Measurements from ENCODE around the gene RPL37.
"Not testable (repeated sequence)": the region's sequence is repeated elsewhere in the genome, so short reads cannot be mapped to it uniquely, and the experiment has no call there.

The RPL37 gene

DNA sequence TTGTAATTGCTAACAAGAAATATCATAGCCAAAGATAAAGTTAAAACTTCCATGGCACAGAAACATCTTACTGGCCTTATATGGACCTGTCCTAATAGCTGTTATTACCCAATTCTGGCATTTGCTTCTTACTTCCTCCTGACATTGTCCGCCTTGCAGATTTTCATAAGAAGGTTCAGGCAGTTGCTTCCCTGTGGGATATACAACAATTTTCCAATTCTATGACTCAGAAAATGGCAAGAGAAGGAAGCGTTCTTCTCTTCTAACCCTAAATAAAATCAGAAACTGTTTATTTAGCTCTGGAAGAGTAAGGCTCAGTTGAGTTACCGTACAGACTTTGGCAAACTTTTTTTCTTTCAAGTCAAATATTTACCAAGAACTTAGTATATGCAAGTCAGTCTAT is 38.5 kb downstream of the RPL37 start:
- Mint-ChIP-seq H3K4me1 (peaks cover 45% of the 10 kb centered on the region), H3K4me3 (peak overlapping the region; percentile 76), H3K27ac (no peak overlapping the region), H3K36me3 (peaks cover 26% of the 10 kb centered on the region), H3K27me3 (peaks cover 15% of the 10 kb centered on the region), H3K9me3 (no peaks in the 10 kb centered on the region)
- no peak for DNase-seq
- CTCF ChIA-PET = no interaction called here

DNA sequence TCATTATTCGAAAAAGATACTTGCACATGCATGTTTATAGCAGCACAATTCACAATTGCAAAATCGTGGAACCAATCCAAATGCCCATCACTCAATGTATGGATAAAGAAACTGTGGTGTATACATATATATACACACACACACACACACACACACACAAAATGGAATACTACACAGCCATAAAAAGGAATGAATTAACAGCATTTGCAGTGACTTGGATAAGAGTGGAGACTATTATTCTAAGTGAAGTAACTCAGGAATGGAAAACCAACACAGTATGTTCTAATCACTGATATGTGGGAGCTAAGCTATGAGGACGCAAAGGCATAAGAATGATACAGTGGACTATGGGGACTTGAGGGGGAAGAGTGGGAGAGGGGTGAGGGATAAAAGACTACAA is 40.1 kb downstream of the RPL37 start:
- peaks cover 45% of the 10 kb centered on the region for H3K4me1 Mint-ChIP-seq

DNA sequence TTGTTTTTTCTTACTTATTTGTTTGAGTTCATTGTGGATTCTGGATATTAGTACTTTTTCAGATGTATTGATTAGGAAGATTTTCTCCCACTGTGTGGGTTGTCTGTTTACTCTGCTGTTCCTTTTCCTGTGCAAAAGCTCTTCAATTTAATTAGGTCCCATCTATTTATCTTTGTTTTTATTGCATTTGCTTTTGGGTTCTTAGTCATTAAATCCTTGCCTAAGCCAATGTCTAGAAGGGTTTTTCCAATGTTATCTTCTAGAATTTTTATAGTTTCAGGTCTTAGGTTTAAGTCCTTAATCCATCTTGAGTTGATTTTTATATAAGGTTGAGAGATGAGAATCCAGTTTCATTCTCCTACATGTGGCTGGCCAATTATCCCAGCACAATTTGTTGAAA is 40.7 kb downstream of the RPL37 start:
- H3K27ac Mint-ChIP-seq, H3K27me3 Mint-ChIP-seq, CTCF ChIA-PET, H3K4me3 Mint-ChIP-seq, H3K9me3 Mint-ChIP-seq, DNase-seq: not testable (repeated sequence)
- Mint-ChIP-seq H3K4me1 (peaks cover 45% of the 10 kb centered on the region), H3K36me3 (peaks cover 31% of the 10 kb centered on the region)

More for the DNA sequence above, 40.1 kb downstream of the RPL37 start:
- Mint-ChIP-seq H3K27me3 (peaks cover 15% of the 10 kb centered on the region), H3K36me3 (peaks cover 29% of the 10 kb centered on the region)
- CTCF ChIA-PET, H3K9me3 Mint-ChIP-seq, H3K4me3 Mint-ChIP-seq, H3K27ac Mint-ChIP-seq, DNase-seq: not testable (repeated sequence)

DNA sequence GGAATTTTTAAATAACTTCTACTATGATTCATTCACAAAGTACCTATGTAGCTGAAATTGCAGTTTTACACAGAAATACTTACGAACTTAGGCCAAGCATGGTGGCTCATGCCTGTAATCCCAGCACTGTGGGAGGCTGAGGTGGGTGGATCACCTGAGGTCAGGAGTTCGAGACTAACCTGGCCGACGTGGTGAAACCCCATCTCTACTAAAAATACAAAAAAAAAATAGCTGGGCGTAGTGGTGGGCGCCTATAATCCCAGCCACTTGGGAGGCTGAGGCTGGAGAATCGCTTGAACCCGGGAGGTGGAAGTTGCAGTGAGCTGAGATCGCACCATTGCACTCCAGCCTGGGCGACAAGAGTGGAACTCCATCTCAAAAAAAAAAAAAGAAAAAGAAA is 42.3 kb downstream of the RPL37 start:
- not testable (repeated sequence) for DNase-seq, H3K9me3 Mint-ChIP-seq, H3K27ac Mint-ChIP-seq, H3K27me3 Mint-ChIP-seq, H3K4me3 Mint-ChIP-seq
- peaks cover 43% of the 10 kb centered on the region for H3K4me1 Mint-ChIP-seq
- H3K36me3 Mint-ChIP-seq = peaks cover 44% of the 10 kb centered on the region
- CTCF ChIA-PET = interaction anchor here (1.3 kb wide), 1 partner anchor 8 kb away, joined by 3 read pairs; no protein-coding TSS in a partner anchor

DNA sequence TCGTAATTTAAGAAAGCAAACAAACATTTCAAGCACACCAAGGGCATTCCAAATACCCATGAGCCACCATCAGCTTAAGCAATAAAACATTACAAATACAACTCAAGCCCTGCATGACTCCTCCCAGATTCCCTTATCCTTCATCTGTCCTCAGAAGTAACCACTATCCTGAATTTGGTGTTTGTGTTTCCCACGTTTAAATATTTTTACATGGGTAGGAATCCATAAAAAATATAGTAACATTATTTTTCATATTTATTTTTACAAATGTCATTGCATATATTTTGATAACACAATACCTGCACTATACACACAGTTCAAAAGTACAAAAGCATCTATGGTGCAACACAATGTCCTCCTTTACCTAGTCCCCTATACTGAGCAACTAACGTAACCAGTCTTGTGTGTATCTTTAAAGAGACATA is 43.3 kb downstream of the RPL37 start:
- peaks cover 7% of the 10 kb centered on the region for H3K9me3 Mint-ChIP-seq
- no peak overlapping the region for H3K4me3 Mint-ChIP-seq
- no peak for DNase-seq
- no peak overlapping the region for H3K27ac Mint-ChIP-seq
- peaks cover 48% of the 10 kb centered on the region for H3K36me3 Mint-ChIP-seq
- CTCF ChIA-PET = interaction anchor here (0.8 kb wide), 1 partner anchor 15 kb away, joined by 3 read pairs; no protein-coding TSS in a partner anchor
- peaks cover 39% of the 10 kb centered on the region for H3K4me1 Mint-ChIP-seq
- no peaks in the 10 kb centered on the region for H3K27me3 Mint-ChIP-seq

DNA sequence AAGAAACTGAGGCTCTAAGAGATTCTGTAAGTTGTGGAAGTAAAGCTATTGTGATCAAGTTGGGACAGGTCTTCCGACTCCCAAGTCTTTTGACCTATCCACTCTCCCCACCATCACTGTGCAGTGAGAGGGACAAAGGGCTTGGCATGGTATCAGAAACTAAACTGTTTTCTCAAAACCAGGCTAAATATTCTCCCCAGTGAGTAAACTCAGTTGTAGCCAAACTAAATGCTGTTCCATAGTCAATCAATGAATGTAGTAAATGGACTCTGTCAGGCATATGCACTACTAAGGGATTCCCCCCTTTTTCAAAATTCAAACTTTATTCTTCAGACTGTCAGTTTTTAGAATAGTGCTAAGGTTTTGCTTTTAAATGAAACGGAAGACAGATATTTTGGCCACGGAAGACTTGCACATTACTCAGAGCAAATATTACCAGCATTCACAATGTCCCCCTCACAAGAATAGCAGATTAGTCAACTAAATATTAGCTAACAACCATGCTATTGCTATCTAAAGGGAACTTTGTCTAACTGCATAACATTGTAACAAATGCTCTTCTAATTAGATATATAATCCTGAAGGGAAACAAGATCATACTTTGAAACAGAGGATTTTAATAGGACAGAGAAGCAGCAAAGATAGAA is 44.0 kb downstream of the RPL37 start:
- H3K27me3 Mint-ChIP-seq = no peaks in the 10 kb centered on the region
- H3K4me1 Mint-ChIP-seq = peaks cover 34% of the 10 kb centered on the region
- peak overlapping the region; percentile 1 for H3K27ac Mint-ChIP-seq
- no peak for DNase-seq
- no peak overlapping the region for H3K4me3 Mint-ChIP-seq
- H3K36me3 Mint-ChIP-seq = peaks cover 53% of the 10 kb centered on the region
- CTCF ChIA-PET = interaction anchor here (0.8 kb wide), 1 partner anchor 16 kb away, joined by 3 read pairs; no protein-coding TSS in a partner anchor
- H3K9me3 Mint-ChIP-seq = peaks cover 7% of the 10 kb centered on the region

DNA sequence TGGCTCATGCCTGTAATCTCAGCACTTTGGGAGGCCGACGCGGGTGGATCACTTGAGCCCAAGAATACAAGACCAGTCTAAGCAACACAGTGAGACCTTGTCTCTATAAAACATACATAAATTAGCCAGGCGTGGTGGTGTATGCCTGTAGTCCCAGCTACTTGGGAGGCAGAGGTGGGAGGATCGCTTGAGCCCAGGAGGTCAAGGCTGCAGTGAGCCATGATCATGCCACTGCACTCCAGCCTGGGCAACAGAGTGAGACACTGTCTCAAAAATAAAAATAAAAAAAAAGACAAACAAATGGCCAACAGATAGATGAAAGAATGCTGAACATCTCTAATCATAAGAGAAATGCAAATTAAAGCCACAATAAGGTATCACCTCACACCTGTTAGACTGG is 46.1 kb downstream of the RPL37 start:
- H3K9me3 Mint-ChIP-seq, H3K27me3 Mint-ChIP-seq, H3K27ac Mint-ChIP-seq, CTCF ChIA-PET, H3K4me3 Mint-ChIP-seq, DNase-seq: not testable (repeated sequence)
- H3K4me1 Mint-ChIP-seq = peaks cover 20% of the 10 kb centered on the region
- peaks cover 38% of the 10 kb centered on the region for H3K36me3 Mint-ChIP-seq

DNA sequence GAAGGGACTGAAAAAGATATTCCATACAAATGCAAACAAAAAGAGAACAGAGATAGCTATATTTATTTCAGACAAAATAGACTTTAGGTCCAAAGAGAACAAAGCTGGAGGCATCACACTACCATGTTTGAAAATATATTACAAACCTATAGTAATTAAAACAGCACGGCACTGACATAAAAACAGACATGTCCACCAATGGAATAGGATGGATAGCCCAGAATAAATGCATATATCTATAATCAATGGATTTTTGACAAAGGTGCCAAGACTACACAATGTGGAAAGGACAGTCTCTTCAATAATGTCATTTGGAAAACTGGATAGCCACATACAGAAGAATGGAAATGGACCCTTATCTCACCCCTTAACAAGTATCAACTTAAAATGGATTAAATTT is 47.0 kb downstream of the RPL37 start:
- H3K27me3 Mint-ChIP-seq = no peaks in the 10 kb centered on the region
- H3K4me1 Mint-ChIP-seq = peaks cover 12% of the 10 kb centered on the region
- H3K4me3 Mint-ChIP-seq = no peak overlapping the region
- no peak for DNase-seq
- no peak overlapping the region for H3K27ac Mint-ChIP-seq
- CTCF ChIA-PET = interaction anchor here (0.7 to 1.3 kb wide), 2 partner anchors 10 kb away, joined by 3 read pairs; no protein-coding TSS in a partner anchor
- H3K36me3 Mint-ChIP-seq = peaks cover 33% of the 10 kb centered on the region
- H3K9me3 Mint-ChIP-seq = peaks cover 7% of the 10 kb centered on the region

DNA sequence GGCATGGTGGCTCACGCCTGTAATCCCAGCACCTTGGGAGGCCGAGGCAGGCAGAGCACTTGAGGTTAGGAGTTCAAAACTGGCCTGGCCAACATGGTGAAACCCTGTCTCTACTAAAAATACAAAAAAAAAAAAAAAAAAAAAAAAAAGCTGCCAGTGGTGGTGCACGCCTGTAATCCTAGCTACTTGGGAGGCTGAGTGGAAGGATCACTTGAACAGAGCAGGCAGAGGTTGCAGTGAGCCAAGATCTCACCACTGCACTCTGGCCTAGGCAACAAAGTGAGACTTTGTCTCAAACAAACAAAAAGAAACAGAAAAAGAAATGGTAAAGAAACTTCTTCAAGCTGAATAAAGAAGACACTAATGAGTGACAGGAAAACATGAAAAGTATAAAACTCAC is 48.4 kb downstream of the RPL37 start:
- H3K27ac Mint-ChIP-seq, CTCF ChIA-PET: not testable (repeated sequence)
- H3K36me3 Mint-ChIP-seq = peaks cover 33% of the 10 kb centered on the region

DNA sequence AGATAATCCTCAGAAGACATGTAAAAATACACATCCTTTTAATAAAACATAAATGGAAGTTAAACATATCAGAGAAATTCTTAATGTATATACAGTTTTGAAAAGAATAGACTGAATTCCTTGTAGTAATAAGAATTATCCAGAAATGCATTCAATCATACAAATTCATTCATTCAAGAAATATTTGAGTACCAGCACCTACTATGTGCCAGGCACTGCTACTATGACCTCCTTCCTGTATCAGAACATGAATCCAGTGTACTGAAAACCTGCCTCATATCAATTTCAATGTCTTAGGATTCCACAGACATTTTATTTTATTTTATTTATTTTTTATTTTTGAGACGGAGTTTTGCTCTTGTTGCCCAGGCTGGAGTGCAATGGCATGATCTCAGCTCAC is 50.1 kb downstream of the RPL37 start:
- CTCF ChIA-PET = interaction anchor here (1.1 to 1.4 kb wide), 2 partner anchors 8 to 10 kb away, joined by 3 read pairs; no protein-coding TSS in a partner anchor
- Mint-ChIP-seq H3K9me3 (peaks cover 7% of the 10 kb centered on the region), H3K27ac (no peak overlapping the region), H3K36me3 (peaks cover 29% of the 10 kb centered on the region), H3K4me1 (peaks cover 11% of the 10 kb centered on the region), H3K27me3 (no peaks in the 10 kb centered on the region), H3K4me3 (no peak overlapping the region)
- no peak for DNase-seq

More for the DNA sequence above, 48.4 kb downstream of the RPL37 start:
- not testable (repeated sequence) for H3K9me3 Mint-ChIP-seq, H3K4me3 Mint-ChIP-seq, DNase-seq, H3K27me3 Mint-ChIP-seq
- H3K4me1 Mint-ChIP-seq = peaks cover 11% of the 10 kb centered on the region

DNA sequence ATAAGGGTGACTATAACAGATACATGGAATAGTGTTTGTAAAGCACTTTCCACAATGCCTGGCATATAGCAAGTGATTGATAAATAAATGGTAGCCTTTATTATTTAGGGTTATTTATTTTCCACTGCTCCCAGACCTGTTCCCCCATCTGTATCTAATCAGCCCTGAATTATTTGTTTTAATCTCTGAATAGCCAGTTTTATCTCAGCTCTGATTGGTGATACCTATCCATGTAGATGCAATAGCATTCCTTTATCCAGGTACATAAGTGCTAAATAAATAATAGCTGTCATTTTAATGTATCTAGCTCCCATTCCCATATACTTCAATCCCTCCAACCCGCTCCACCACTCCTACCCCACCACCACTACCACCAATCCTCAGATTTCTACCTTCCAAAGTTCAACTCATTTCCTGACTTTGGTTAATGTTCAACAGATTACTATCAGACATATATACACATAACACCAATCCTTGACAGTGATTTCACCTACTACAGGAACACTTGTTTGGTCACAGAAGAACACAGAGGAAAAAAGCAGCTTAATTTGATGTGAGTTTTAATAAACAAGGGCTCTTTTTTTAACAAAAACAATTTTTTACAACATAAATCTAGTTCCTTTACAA is 50.9 kb downstream of the RPL37 start:
- peaks cover 8% of the 10 kb centered on the region for H3K4me1 Mint-ChIP-seq
- CTCF ChIA-PET = interaction anchor here (1.1 to 1.4 kb wide), 2 partner anchors 9 kb away, joined by 3 read pairs; no protein-coding TSS in a partner anchor
- H3K27ac Mint-ChIP-seq = no peak overlapping the region
- DNase-seq = no peak
- peaks cover 7% of the 10 kb centered on the region for H3K9me3 Mint-ChIP-seq
- no peaks in the 10 kb centered on the region for H3K27me3 Mint-ChIP-seq
- H3K4me3 Mint-ChIP-seq = no peak overlapping the region
- H3K36me3 Mint-ChIP-seq = peaks cover 26% of the 10 kb centered on the region

DNA sequence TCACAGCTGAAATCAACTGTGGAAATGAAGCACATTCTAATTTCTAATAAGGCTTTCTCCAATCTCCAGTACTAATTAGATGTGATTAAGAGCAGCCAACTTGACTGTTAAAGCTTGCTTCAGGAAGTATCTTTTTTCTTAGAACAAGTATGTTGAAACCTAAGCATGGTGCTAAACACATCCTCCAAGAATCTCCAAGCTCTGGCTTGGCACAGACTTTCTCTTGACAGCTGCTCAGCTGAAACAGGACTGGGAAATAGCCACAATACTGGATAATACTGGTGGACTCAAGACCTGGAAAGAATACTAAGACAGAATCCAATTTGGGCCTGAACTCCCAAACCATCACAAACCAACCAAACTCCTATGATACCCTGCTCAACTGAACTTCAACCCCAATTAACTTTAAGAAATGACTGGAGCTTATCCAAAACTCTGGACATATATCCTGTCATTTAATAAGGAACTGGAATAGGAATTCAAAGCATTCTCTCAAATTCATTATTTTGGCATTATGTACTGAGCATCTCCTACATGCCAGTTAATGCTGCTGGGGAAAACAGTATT is 53.1 kb downstream of the RPL37 start:
- DNase-seq = no peak
- CTCF ChIA-PET = no interaction called here
- H3K36me3 Mint-ChIP-seq = peaks cover 12% of the 10 kb centered on the region
- no peaks in the 10 kb centered on the region for H3K9me3 Mint-ChIP-seq
- H3K27ac Mint-ChIP-seq = no peak overlapping the region
- no peaks in the 10 kb centered on the region for H3K27me3 Mint-ChIP-seq
- H3K4me3 Mint-ChIP-seq = no peak overlapping the region
- peaks cover 5% of the 10 kb centered on the region for H3K4me1 Mint-ChIP-seq

DNA sequence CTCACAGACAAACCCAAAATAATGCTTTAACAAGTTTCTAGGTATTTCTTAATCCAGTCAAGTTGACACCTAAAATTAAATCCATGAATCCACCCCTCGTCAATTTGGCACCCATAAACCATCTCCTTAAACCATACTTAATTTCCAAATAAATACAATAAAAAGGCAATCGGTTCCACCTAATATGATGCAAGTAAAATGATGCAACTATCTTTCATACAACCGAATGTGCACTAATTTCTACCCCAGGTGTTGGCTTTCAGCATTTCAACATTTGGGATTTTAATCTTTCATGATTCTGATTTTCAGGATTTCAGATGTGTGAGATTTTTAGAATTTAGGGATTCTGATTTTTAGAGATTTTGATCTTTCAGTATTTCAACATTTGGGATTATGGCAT is 54.2 kb downstream of the RPL37 start:
- DNase-seq = no peak
- Mint-ChIP-seq H3K4me1 (peaks cover 2% of the 10 kb centered on the region), H3K27me3 (no peaks in the 10 kb centered on the region), H3K4me3 (no peak overlapping the region), H3K27ac (no peak overlapping the region), H3K9me3 (no peaks in the 10 kb centered on the region), H3K36me3 (peaks cover 15% of the 10 kb centered on the region)
- CTCF ChIA-PET = no interaction called here

DNA sequence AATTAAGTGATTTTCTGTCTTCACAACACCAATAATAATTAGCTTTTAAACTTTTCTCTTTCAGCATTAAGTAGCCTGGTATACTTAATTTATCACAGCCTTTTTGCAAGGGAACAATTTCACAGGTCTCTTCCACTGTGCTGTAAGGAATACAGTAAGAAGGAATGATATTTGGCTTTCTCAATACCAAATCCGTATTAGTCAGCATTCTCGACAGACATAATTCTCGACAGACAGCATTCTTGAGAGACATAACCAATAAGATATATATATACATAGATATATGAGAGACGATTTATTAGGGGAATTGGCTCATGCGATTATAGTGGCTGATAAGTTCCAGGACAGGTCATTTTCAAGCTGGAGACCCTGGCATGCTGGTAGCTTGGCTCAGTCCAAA is 54.8 kb downstream of the RPL37 start:
- CTCF ChIA-PET = no interaction called here
- H3K27me3 Mint-ChIP-seq = no peaks in the 10 kb centered on the region
- no peak overlapping the region for H3K4me3 Mint-ChIP-seq
- no peak overlapping the region for H3K27ac Mint-ChIP-seq
- no peak for DNase-seq
- H3K36me3 Mint-ChIP-seq = peaks cover 18% of the 10 kb centered on the region
- no peaks in the 10 kb centered on the region for H3K9me3 Mint-ChIP-seq
- H3K4me1 Mint-ChIP-seq = no peaks in the 10 kb centered on the region

DNA sequence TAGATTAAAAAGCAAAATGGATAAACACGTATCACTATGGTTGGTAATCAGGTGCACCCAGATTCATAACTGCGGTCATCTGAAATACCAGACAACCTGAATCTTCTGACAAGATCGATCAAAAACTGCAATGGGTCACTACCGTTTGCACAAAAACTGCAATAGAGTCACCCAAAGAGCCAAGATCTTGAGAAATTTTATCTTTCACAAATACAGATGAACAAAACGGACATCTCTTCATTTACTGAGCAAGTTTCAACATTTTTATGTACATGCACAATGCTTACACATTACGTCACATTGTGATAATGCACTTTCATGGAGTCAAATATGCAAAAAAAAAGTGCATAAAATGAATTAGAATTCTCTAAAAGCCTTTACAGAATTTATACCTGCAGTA is 55.5 kb downstream of the RPL37 start:
- no peaks in the 10 kb centered on the region for H3K4me1 Mint-ChIP-seq
- no peaks in the 10 kb centered on the region for H3K9me3 Mint-ChIP-seq
- no peaks in the 10 kb centered on the region for H3K27me3 Mint-ChIP-seq
- CTCF ChIA-PET = no interaction called here
- H3K36me3 Mint-ChIP-seq = peaks cover 22% of the 10 kb centered on the region
- no peak for DNase-seq
- H3K27ac Mint-ChIP-seq = no peak overlapping the region
- no peak overlapping the region for H3K4me3 Mint-ChIP-seq

Data from activated naive CD4-positive, alpha-beta T cell treated with anti-CD3 and anti-CD28 coated beads, Interleukin-2, amount 10 ng/mL, durations not matched to agents 7 days and 5 days (primary cell).